GM21515 (cell line): ENCODE measurements around the gene TAS1R2.

Experiments
- ATAC-seq: cut with Tn5 transposase; IDR thresholded peaks from one replicate; pipeline ENCODE4 v1.9.1; 2021; ENCODE audit not compliant: unreplicated experiment

Gene TAS1R2

DNA sequence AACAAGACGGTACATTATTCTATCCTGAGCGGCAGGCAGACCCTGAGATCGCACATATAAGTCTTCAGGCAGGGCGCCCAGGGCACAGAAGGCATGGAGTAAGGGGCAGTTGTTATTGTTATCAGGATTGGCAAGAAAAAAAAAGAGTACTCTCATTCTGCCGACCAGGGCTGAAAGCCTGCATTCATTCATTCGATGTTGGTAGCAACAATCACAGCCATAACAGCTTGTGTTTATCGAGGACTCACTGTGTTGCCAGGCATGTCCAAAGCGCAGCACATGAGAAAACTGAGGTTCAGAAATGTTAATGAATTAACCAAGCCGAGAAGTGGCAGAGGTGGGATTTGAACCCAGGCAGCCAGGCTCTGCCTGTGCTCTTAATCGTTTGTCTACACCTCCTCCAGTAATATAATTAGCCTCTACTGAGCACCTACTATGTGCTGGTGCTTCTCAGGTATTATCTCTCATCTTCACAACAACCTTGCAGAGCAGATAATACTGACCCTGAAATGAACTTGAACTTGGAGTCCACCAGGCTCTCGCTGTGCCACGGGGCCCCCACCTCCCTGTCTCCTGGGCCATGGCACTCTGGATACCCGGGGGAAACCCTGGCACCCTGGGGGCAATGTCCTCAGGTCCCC, 56.2 kb downstream of the TAS1R2 start:
- ATAC-seq: no peak

DNA sequence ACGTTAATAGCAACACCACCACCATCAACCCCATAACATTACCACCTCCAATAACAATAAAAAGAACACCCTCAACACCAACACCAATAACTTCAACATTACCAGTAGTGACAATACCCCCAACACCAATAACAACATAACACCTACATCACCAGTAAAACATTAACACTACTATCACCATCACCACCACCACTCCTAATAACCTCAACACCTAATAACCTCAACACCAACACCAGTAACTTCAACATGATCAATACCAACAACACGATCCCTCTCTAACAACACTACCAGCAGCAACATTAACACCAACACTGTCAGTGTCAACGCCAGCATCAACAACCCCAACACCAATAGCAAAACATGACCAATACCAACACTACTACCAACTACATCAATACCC, 57.2 kb downstream of the TAS1R2 start:
- no peak for ATAC-seq

DNA sequence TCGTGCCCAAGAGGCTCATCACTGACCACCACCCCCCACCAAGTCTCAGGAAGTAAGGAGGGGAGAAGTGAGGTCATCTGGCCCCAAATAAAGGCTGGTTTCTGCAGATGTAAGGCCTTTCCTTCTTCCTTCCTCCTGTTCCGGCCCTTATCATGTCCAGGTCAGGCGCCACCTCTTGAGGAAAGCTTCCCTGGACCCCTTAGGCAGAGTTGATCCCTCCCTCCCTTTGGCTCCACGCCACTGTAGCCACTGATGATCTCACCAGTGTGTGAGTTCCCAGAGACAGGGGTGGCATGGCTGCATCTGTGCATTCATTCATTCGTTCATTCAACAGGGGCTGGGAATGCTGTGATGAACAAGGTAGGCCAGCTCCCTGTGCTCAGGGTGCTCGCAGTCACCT, 59.2 kb downstream of the TAS1R2 start:
- no peak for ATAC-seq

DNA sequence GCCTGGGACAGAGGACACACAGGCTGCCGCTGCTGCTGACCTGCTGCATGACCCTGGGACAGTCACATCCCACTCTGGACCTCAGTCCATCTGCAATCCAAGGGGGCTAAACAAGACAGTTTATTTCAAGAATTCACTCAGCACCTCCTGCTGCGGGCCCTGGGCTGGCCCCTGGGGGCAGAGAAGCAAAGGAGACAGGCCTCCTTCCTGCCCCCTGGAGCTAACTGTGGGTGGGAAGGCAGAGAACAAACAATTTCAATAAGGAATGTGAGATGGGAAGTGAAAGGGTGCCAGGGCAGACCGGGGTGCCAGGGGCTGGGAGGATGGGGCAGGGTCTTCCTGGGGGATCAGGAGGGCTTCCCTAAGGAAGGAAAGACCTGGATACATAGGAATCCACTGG, 60.0 kb downstream of the TAS1R2 start:
- no peak for ATAC-seq

DNA sequence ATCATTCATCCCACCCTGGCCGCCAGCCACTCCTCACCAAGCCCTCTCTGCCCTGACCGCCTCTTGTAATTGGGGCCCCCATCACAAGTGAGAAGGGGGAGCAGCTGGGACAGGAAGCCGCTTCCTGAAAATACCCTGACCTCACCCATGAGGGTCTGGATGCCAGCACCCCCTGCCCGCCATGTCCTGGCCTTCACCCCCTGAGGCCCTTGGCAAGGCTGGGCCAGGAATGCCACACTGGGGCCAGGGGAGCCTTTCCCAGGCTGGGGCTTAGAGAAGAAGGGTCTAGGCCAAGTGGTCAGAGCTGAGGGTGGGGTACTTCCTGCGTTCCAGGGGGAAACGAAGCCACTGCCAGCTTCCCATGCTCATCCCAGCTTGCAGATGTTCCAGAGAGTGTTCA, 60.5 kb downstream of the TAS1R2 start:
- no peak for ATAC-seq

DNA sequence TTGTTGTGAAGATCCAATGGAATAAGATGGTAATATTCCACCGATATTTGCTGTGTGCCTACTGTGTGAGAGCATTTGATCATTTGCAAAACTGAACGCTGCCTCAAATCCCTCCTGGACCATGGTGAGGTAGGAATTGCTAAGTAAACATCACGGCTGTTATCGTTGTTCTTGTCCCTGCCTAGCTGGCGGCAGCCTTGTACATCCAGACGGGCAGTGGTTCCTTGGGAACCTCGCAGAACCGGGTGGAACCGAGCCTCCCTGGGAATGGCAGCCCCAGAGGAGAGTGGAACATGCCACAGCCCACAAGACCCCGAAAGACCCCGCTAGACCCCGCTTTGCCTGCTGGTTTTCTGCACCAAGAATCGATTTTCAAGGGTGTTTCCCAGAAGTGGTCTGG, 60.9 kb downstream of the TAS1R2 start:
- ATAC-seq: no peak

DNA sequence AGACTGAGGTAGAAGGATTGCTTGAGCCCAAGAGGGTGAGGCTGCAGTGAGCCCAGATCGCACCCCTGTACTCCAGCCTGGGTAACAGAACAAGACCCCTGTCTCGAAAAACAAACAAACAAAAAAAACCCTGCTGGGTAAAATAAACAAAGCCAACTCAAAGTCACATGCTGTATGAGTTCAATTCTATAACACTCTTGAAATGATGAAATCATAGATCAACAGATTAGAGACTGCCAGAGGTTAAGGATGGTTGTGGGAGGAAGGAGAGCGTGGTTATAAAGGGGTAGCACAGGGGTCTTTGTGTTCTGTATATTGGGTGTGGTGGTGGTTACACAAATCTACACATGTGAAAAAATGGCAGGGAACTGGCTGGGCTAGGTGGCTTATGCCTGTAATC, 62.5 kb downstream of the TAS1R2 start:
- ATAC-seq: no peak

DNA sequence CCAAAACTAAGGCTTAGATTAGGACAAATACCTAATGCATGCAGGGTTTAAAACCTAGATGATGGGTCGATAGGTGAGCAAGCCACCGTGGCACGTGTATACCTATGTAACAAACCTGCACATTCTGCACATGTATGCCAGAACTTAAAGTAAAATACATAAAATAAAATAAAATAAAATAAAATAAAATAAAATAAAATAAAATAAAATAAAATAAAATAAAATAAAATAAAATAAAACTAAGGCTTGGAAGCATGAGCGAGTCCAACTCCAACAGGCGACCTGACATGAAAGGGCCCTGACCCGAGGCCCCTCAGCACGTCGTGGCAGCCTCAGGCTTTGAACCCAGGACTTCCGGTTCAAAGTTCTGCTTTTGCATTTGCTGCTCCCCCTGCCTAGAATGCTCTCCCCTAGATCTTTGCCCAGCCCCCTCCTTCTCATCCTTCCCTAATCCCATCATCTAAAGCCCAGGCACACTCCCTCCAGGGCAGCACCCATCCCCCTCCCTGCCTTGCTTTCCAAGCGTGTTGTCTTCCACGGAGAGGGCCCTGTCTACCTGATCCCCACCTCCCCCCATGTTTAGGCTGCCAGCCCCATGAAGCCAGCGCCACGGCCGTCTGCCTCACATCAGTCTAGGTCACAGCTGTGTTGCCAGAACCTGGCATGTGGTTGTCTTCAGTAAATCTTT, 64.3 kb downstream of the TAS1R2 start:
- ATAC-seq: no peak

DNA sequence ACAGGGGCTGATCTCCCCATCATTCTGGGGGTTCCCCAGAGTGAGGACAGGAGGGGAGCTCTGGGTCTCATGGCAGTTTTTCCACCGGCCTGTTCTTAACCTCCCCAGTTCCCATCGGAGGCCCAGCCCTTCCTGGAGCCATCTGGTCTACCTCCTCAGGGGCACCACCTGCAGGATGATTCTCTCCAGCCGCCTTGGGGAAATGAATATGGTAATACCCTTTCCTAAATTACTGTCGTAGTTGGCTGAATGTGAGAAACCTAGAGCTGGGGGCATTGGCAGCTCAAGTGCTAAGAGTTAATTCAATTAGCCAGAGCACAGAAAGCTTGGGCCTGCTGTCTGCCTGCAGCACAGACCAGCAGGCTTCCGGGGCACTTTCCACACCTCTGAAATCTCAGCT, 64.9 kb downstream of the TAS1R2 start:
- no peak for ATAC-seq

DNA sequence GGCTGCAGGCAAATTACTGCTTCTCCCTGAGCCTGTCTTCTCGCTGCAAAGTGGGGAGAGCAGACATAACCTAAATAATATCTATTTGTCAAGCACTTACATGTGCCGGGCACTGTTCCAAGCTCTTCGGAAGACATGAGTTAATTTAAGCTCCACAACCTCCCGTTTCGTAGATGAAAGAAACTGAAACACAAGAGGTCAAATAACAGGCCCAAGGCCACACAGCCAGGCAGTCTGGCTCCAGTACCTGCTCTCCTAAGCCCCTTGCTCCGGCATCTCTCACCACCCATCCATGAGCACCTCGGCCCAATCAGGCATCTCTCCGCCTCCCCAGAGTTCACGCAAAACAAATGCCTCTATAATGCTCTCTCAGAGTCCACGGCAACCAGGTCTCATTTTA, 65.4 kb downstream of the TAS1R2 start:
- ATAC-seq: no peak

DNA sequence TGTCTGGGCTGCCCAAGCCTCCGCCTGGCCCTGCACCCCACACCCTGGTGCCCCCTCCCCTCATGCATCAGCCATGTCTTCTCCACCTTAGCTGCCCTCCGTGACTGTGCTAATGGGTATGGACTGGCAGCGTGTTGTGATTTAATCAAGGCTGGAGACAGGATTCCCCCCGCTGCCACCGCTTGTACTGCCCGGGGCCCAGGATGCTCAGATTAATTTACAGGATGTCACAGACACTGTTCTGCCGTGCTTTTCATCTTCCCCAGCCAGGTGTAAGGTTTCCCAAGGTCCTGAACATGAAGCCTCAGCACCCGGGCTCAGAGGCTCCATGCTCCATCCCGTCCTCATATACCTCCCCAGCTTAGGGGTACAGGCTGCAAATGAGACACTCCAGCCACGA, 66.3 kb downstream of the TAS1R2 start:
- no peak for ATAC-seq

DNA sequence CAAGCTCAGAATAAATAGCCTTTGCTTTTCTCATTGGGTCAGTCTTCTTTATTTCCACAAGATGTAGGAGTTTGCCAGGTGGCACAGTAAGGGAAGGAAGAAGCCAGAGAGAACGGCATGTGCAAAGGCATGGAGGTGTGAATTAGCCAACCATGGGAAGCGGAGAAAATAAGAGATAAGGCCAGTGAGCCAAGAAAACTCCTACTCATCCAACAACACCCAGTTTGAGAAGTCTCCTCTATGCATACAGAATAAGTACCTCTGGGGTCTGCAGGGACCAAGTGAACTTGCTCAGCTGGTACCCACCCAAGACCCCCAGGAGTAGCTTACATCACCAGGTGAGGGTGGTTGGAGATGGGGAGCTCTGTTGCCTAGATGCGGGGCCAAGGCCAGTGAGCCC, 66.7 kb downstream of the TAS1R2 start:
- ATAC-seq: no peak
